OCI-LY7 (cell line): ENCODE measurements around the gene CHN2. TPM values are rescaled to one million over a fixed set of nuclear protein-coding genes. Genes with fewer than 3 reads are reported as not detected.

Source experiments
- BruUV-seq: library from RNA; stranded (reverse); fragments of 400-500 nt; replicated peaks from 2 replicates; lab custom pipeline; 2021; lab: Mats Ljungman, UMichigan
- CTCF ChIA-PET: fragments of 300-600 bp; sonication (Branson Sonifier 250); formaldehyde crosslinking; loops from one replicate; lab custom pipeline; 2022; ENCODE audit warnings: antibody characterized with exemption; ENCODE audit not compliant: unreplicated experiment; lab: Charles Lee
- POLR2A ChIA-PET: fragments of 300-600 bp; sonication (Branson Sonifier 250); formaldehyde crosslinking; loops from one replicate; lab custom pipeline; 2022; ENCODE audit warnings: antibody characterized with exemption; lab: Charles Lee
- DNase-seq: peaks from one replicate; pipeline ENCODE4 v3.0.0-alpha.2; 2015; ENCODE audit warnings: low spot score
- H2AFZ ChIP-seq: fragments of 200-600 bp; sonication (generic), shearing (Covaris generic); 2 replicates; pipeline ENCODE4 v1.6.1; 2014; ENCODE audit warnings: mild to moderate bottlenecking, antibody characterized with exemption, low read length, moderate library complexity
- H3K27ac ChIP-seq: fragments of 200-600 bp; sonication (generic); 2 replicates; pipeline ENCODE4 v1.5.1; 2014; ENCODE audit warnings: mixed run types, low read depth, mild to moderate bottlenecking, moderate library complexity, low read length, inconsistent platforms; ENCODE audit not compliant: poor library complexity, severe bottlenecking
- H3K36me3 ChIP-seq: fragments of 200-600 bp; sonication (generic); 2 replicates; pipeline ENCODE4 v1.6.1; 2014; ENCODE audit warnings: mild to moderate bottlenecking, antibody characterized with exemption, low read length, moderate library complexity, mixed read lengths; ENCODE audit not compliant: insufficient read depth
- H3K4me1 ChIP-seq: fragments of 200-600 bp; sonication (generic); 2 replicates; pipeline ENCODE4 v1.5.1; 2014; ENCODE audit warnings: mild to moderate bottlenecking, low read length; ENCODE audit not compliant: insufficient read depth, poor library complexity, severe bottlenecking
- H3K4me2 ChIP-seq: fragments of 200-600 bp; sonication (generic); 2 replicates; pipeline ENCODE4 v1.6.1; 2014; ENCODE audit warnings: mild to moderate bottlenecking, low read length
- H3K4me3 ChIP-seq: fragments of 200-600 bp; sonication (generic); 2 replicates; pipeline ENCODE4 v1.5.1; 2014; ENCODE audit warnings: mild to moderate bottlenecking, low read depth, low read length; ENCODE audit not compliant: poor library complexity, severe bottlenecking
- H3K79me2 ChIP-seq: fragments of 200-600 bp; sonication (generic); 2 replicates; pipeline ENCODE4 v1.6.1; 2016; ENCODE audit warnings: low read depth, mild to moderate bottlenecking, low read length, moderate library complexity, mixed read lengths; ENCODE audit not compliant: insufficient read depth
- H3K9me2 ChIP-seq: fragments of 200-600 bp; sonication (generic); 2 replicates; pipeline ENCODE4 v1.6.1; 2016; ENCODE audit warnings: mild to moderate bottlenecking, low read length, mixed read lengths; ENCODE audit not compliant: insufficient read depth
- H3K9me3 ChIP-seq: fragments of 200-600 bp; sonication (generic); 2 replicates; pipeline ENCODE4 v1.6.1; 2014; ENCODE audit warnings: mild to moderate bottlenecking, mixed run types, low read length, mixed read lengths
- H4K20me1 ChIP-seq: fragments of 200-600 bp; sonication (generic); 2 replicates; pipeline ENCODE4 v1.6.1; 2014; ENCODE audit warnings: mild to moderate bottlenecking, antibody characterized with exemption, low read length, moderate library complexity, mixed read lengths; ENCODE audit not compliant: insufficient read depth
- EZH2phosphoT487 ChIP-seq: fragments of 200-600 bp; sonication (generic); IDR thresholded peaks from 2 replicates; pipeline ENCODE4 v1.6.1; 2018; ENCODE audit warnings: low read depth, borderline replicate concordance, mild to moderate bottlenecking, mixed run types, antibody characterized with exemption, low read length, moderate library complexity, mixed read lengths
- intact Hi-C: fragments of 100-400 bp; cut with micrococcal nuclease; formaldehyde crosslinking; loops from one replicate; pipeline ENCODE4 v1.10.0; 2022; ENCODE audit not compliant: unreplicated experiment
- total RNA-seq, 2 experiments: library from RNA; depleted of rRNA in 1 of 2; stranded (reverse); fragments of >200 nt in 1 of 2; shearing (Covaris generic) in 1 of 2; gene quantifications; 2 replicates each; pipeline ENCODE4 v1.2.3, GENCODE V29; 2014 to 2022
- TF ChIP-seq, protein P1 (sequence below): fragments of 200-600 bp; sonication (generic); conservative IDR thresholded peaks from 2 replicates; pipeline ENCODE4 v1.5.1; 2014; ENCODE audit warnings: mild to moderate bottlenecking, antibody characterized with exemption, low read length, moderate library complexity, mixed read lengths

Gene CHN2
- total RNA-seq, 2 experiments from 2014 or later = not detected

DNA sequence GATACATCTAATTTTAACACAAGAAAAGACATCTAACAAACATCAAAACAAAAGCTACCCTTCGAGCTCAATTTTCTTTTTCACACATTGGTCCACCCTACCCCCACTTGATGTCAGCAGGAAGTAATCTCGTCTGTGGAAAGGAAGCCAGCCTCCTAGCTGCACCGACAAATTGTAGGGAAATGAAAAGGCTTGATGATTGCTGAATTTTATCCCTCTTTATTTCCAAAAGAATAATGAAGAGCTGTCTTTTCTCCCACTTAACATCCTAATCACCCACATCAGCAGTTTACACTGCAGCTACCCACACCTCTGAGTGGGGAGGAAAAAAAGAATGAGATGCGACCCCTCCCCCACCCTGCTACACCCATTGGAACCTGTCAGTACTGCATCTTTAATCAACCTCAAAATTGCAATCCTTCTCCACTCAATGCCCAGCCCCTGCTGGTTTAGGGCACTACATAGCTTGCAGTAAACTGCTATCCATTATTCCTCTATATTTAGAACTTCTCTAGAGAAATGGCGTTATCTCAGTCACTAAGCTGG, 37.6 kb upstream of the CHN2 start:
- POLR2A ChIA-PET = interaction anchor here (0.5 to 1.2 kb wide), 3 partner anchors 31 to 230 kb away, joined by 3 to 6 read pairs (median 3); no protein-coding TSS in a partner anchor
- H3K27ac ChIP-seq = no peak overlapping the region
- H3K79me2 ChIP-seq = no peaks in the 10 kb centered on the region
- H4K20me1 ChIP-seq = no peaks in the 10 kb centered on the region
- no peak overlapping the region for H3K4me3 ChIP-seq
- H3K4me1 ChIP-seq = no peaks in the 10 kb centered on the region
- no peaks in the 10 kb centered on the region for H3K9me3 ChIP-seq
- H3K9me2 ChIP-seq = no peaks in the 10 kb centered on the region
- H2AFZ ChIP-seq = no peak overlapping the region
- no TSS peak for BruUV-seq
- intact Hi-C loops = no loop called here
- TF ChIP-seq, protein P1, sequence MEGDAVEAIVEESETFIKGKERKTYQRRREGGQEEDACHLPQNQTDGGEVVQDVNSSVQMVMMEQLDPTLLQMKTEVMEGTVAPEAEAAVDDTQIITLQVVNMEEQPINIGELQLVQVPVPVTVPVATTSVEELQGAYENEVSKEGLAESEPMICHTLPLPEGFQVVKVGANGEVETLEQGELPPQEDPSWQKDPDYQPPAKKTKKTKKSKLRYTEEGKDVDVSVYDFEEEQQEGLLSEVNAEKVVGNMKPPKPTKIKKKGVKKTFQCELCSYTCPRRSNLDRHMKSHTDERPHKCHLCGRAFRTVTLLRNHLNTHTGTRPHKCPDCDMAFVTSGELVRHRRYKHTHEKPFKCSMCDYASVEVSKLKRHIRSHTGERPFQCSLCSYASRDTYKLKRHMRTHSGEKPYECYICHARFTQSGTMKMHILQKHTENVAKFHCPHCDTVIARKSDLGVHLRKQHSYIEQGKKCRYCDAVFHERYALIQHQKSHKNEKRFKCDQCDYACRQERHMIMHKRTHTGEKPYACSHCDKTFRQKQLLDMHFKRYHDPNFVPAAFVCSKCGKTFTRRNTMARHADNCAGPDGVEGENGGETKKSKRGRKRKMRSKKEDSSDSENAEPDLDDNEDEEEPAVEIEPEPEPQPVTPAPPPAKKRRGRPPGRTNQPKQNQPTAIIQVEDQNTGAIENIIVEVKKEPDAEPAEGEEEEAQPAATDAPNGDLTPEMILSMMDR = no peak
- no peak for TF ChIP-seq EZH2phosphoT487
- CTCF ChIA-PET = no interaction called here
- H3K4me2 ChIP-seq = no peak overlapping the region
- no peak for DNase-seq
- H3K36me3 ChIP-seq = no peaks in the 10 kb centered on the region

DNA sequence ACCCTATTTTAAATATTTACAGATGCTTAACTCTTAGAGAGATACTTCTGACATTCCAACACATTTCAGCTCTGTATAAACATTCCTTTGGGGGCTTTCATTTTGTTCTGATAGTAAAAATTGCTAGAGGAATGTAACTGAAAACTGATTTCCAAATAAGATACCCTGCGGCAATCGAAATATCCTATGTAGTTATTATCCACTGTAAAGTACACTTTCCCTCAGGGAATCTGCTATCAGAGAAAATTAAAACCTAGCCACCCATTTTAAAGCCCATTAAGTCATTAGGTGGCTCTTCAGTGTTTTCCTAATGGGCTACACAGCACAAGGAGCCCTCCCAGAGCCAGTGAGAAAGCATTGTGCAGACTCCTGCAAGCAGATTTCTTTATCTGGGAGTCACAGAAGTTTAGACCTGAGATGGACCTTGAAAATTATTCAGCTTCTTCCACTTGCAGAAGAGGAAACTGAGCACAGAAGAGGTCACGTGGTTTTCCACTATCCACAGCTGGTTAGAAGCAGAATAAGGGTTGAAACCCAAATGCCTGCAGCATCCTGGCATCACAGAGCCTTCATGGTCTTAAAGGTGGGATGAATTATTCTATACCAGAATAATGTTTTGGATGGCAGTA, 35.7 kb upstream of the CHN2 start:
- no peaks in the 10 kb centered on the region for H3K9me3 ChIP-seq
- ChIA-PET POLR2A (no interaction called here), CTCF (no interaction called here)
- H4K20me1 ChIP-seq = no peaks in the 10 kb centered on the region
- H3K36me3 ChIP-seq = no peaks in the 10 kb centered on the region
- H3K4me1 ChIP-seq = no peaks in the 10 kb centered on the region
- no peak for DNase-seq
- no peak for TF ChIP-seq EZH2phosphoT487
- TF ChIP-seq, protein P1 = no peak
- H3K27ac ChIP-seq = no peak overlapping the region
- H3K4me2 ChIP-seq = no peak overlapping the region
- no peak overlapping the region for H2AFZ ChIP-seq
- no peaks in the 10 kb centered on the region for H3K9me2 ChIP-seq
- H3K4me3 ChIP-seq = no peak overlapping the region
- intact Hi-C loops = no loop called here
- no peaks in the 10 kb centered on the region for H3K79me2 ChIP-seq
- no TSS peak for BruUV-seq

DNA sequence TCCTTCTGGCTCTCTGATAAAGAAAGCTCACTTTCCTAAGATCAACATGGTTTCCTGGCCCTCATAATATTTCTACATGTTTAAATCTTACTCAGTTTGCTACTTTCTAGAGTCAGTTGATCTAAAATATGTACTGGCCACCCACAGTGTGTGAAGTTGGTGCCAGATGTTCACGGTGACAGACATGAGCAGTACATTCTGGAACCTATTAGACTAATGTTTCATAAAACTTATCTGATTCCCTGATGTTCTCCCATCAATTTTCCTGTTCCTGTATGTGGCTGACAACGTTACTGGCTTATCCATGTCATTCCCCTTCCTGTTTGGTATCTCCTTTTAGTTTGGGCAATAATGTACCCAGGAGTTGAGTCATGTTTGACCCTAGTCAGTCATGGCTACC, 34.5 kb upstream of the CHN2 start:
- Histone ChIP-seq H4K20me1 (no peaks in the 10 kb centered on the region), H3K9me2 (no peaks in the 10 kb centered on the region), H3K79me2 (no peaks in the 10 kb centered on the region), H3K4me2 (no peak overlapping the region), H2AFZ (no peak overlapping the region), H3K36me3 (no peaks in the 10 kb centered on the region), H3K4me3 (no peak overlapping the region), H3K27ac (no peak overlapping the region), H3K9me3 (no peaks in the 10 kb centered on the region), H3K4me1 (no peaks in the 10 kb centered on the region)
- intact Hi-C loops = no loop called here
- BruUV-seq = no TSS peak
- ChIA-PET CTCF (no interaction called here), POLR2A (no interaction called here)
- no peak for DNase-seq
- no peak for TF ChIP-seq EZH2phosphoT487
- TF ChIP-seq, protein P1 = no peak
